ENCODE results near the gene TMEM201. TPM values are rescaled to one million over a fixed set of nuclear protein-coding genes. Genes with fewer than 3 reads are reported as not detected.

The TMEM201 gene
- total RNA-seq, 1 donor from 2014 or later, result 24.6 TPM

GRCh38 chr1:9651565-9652378, 63.1 kb downstream of the TMEM201 start, which contains the start of gene PIK3CD:
TSS of gene PIK3CD (plus strand) at chr1:9651731. CDS start at chr1:9710456, 58,725 bp downstream.
- Mint-ChIP-seq H3K4me3 (ENCODE audit: low read depth) (peak within 1 kb of the TSS; percentile 64), H3K4me1 (ENCODE audit: low read depth) (peaks cover 2% of the 10 kb centered on the region), H3K9me3 (ENCODE audit: low read depth) (no peaks in the 10 kb centered on the region), H3K27ac (peak within 1 kb of the TSS; percentile 54), H3K36me3 (ENCODE audit: insufficient read depth) (no peaks in the 10 kb centered on the region), H3K27me3 (peaks cover 52% of the 10 kb centered on the region)
- peak; percentile 50 for DNase-seq (ENCODE audit: low spot score, unreplicated experiment)
- no peak for TF ChIP-seq CTCF (IDR thresholded peaks at IDR 0.05; ENCODE audit: unreplicated experiment)

- no peak for DNase-seq (ENCODE audit: low spot score, unreplicated experiment)
- H3K36me3 Mint-ChIP-seq (ENCODE audit: insufficient read depth), result no peaks in the 10 kb centered on the region
- no peaks in the 10 kb centered on the region for H3K9me3 Mint-ChIP-seq (ENCODE audit: low read depth)
- peaks cover 2% of the 10 kb centered on the region for H3K4me1 Mint-ChIP-seq (ENCODE audit: low read depth)
- peak overlapping the region; percentile 40 for H3K4me3 Mint-ChIP-seq (ENCODE audit: low read depth)
- TF ChIP-seq CTCF (IDR thresholded peaks at IDR 0.05; ENCODE audit: unreplicated experiment), result no peak
- no peak overlapping the region for H3K27ac Mint-ChIP-seq
- H3K27me3 Mint-ChIP-seq, result peaks cover 60% of the 10 kb centered on the region
Measured at GRCh38 chr1:9652379-9653209, 63.9 kb downstream of the TMEM201 start.

GRCh38 chr1:9653210-9653490, 64.4 kb downstream of the TMEM201 start:
- no peak overlapping the region for H3K4me3 Mint-ChIP-seq (ENCODE audit: low read depth)
- peaks cover 2% of the 10 kb centered on the region for H3K4me1 Mint-ChIP-seq (ENCODE audit: low read depth)
- H3K27ac Mint-ChIP-seq, result no peak overlapping the region
- H3K36me3 Mint-ChIP-seq (ENCODE audit: insufficient read depth), result no peaks in the 10 kb centered on the region
- H3K27me3 Mint-ChIP-seq, result peaks cover 63% of the 10 kb centered on the region
- H3K9me3 Mint-ChIP-seq (ENCODE audit: low read depth), result no peaks in the 10 kb centered on the region
- no peak for TF ChIP-seq CTCF (IDR thresholded peaks at IDR 0.05; ENCODE audit: unreplicated experiment)
- DNase-seq (ENCODE audit: low spot score, unreplicated experiment), result no peak

GRCh38 chr1:9653491-9654050, 64.9 kb downstream of the TMEM201 start:
- Mint-ChIP-seq H3K4me1 (ENCODE audit: low read depth) (peaks cover 2% of the 10 kb centered on the region), H3K4me3 (ENCODE audit: low read depth) (no peak overlapping the region), H3K27ac (no peak overlapping the region), H3K27me3 (peaks cover 63% of the 10 kb centered on the region), H3K9me3 (ENCODE audit: low read depth) (no peaks in the 10 kb centered on the region), H3K36me3 (ENCODE audit: insufficient read depth) (no peaks in the 10 kb centered on the region)
- no peak for DNase-seq (ENCODE audit: low spot score, unreplicated experiment)
- no peak for TF ChIP-seq CTCF (IDR thresholded peaks at IDR 0.05; ENCODE audit: unreplicated experiment)

All from progenitor cell of endocrine pancreas (in vitro differentiated cells).